Activated CD4-positive, alpha-beta T cell treated with anti-CD3 and anti-CD28 coated beads, Interleukin-10, Interleukin-2, amounts not matched to agents 100 ng/mL and 50 ng/mL, durations not matched to agents 16 hours and 8 hours (primary cell): ENCODE measurements around the gene PLEK2.
"Not testable (repeated sequence)": the region's sequence is repeated elsewhere in the genome, so short reads cannot be mapped to it uniquely, and the experiment has no call there.

Experiments used
- DNase-seq: peaks from one replicate; pipeline ENCODE4 v3.0.0-alpha.2; 2020

The PLEK2 gene

DNA sequence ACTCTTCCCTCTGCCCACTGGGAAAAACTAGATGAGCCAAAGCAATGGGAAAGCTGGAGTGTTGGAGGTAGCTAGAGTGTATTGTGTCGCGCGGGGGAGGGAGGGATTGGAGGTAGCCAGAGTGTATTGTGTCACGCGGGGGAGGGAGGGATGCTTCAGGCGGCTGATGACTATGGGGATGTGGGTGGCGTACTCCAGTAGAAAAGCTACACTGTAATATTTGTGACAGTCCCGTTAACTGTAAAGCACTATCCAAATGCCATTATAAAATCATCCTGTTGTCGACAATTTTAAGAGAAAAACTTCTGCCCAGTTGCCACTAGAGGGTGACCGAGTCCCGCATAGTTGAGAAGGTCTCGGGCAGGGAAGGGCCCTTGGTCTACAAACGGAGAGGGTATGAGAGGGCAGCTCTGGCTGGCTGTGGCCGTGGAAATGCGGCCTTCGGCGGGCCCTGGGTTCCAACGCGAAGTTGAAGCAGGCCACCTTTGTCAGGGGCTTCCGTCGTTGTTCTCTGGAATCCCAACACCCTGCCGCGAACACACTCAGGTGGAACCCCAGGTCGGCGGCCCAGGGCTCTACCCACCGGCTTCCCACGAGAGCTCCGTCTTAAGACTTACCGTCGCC is 15.1 kb upstream of the PLEK2 start:
- DNase-seq = peak; percentile 80

DNA sequence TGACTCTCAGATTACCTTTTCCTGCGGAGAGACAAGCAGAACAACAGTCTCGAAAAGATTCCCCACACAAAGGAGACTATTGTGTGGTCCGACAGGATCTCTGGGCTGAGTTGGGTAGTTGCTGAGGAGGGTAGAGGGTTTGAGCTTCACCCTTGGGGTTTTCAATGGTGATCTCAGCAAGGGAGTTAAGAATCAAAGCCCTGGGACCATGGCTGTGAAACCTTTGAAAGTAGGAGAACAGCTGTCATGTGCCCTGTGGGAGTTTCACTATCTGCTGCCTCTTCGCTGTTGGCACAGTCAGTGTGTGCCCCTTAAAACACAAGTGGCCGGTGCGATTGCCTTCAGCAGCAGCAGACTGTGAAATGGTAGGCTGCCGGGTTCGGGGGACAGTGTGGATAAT is 14.2 kb upstream of the PLEK2 start:
- no peak for DNase-seq

DNA sequence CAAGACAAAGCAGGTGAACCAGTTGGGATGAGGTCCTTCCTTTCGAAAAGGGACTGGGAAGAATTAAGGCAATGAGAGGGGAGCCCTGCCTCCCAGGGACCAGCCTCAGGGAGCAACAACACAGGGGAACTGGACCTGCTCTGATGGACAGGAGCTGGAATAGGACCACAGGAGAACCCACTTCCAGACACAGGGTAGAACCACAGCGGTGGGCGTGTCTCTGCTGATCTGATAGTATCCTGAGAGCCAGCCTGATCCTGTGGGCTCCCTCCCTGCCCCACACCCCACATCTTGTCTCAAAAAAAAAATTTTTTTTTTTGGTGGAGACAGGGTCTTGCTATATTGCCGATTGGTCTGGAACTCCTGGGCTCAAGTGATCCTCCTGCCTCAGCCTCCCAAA is 13.6 kb upstream of the PLEK2 start:
- DNase-seq = no peak

DNA sequence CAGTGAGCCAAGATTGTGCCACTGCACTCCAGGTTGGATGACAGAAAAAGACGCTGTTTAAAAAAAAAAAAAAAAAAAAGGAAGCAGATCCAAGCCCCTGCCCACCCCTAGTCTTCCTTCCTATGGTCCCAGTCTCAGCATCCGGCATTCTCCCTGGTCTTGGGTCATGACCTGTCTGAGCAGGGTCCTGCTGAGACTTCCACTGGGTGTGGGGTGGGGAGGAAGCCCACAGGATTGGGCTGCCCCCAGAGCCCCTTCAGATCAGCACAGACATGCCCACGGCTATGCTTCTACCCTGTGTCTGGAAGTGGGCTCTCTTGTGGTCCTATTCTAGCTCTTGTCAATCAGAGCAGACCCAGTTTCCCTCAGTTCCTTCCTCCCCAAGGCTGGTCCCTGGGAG is 12.6 kb upstream of the PLEK2 start:
- no peak for DNase-seq

DNA sequence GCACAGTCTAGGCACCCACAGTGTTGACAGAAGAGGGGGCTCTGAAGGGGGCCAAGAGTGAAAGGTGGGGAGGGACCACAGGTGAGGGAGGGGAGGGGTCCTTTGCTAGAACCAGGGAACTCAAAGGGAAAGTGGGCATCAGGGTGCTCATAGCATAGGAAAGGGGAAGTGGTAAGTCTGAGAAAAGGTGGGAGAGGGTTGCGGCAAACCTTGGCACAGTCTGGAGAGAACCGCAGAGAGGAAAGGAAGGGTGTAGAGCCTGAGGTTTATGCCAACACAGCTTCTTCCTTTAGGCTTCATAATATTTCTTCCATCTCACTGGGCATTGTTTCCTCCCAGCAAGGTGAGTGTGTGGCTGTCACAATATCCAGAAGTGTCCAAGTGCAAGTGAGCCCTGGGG is 11.5 kb upstream of the PLEK2 start:
- no peak for DNase-seq

DNA sequence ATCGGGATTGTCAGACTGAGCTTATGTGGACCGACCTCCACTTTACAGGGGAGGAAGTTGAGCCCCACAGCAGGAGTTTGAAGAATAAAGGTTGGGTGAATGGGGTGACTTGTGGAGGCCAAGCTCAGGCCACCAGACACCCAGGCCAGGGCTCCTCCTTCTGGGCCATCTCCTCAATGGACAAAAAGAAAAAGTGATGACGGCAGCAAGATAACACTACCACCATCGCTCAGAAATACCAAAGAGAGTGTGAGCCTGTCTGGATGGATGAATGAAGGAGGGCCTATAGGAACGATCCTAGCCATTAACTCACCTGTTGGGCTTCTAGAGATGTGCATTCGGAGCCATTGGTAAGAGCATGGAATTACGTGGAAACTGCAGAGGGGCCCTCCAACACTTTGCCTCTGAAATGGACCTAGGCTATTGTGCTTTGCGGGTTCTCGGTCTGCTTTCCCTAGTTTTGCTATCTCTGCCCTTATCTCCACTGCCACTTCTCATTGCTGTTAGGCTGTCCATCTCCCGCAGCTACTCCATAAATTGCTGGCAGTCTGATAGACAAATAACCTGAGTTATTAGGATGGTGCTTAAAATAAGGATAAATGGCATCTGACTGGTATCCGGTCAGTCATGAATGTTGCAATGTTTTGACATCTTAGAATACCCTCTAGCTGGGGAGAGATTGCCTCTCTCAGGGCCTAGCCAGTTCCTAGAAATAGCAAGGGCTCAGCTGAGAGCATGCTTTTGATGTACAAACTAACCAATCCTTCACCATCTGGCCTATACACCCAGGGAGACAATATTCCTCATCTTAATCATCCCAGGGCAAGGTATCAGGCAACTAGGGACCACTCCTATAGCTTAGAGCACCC is 9.6 kb upstream of the PLEK2 start:
- DNase-seq = no peak

DNA sequence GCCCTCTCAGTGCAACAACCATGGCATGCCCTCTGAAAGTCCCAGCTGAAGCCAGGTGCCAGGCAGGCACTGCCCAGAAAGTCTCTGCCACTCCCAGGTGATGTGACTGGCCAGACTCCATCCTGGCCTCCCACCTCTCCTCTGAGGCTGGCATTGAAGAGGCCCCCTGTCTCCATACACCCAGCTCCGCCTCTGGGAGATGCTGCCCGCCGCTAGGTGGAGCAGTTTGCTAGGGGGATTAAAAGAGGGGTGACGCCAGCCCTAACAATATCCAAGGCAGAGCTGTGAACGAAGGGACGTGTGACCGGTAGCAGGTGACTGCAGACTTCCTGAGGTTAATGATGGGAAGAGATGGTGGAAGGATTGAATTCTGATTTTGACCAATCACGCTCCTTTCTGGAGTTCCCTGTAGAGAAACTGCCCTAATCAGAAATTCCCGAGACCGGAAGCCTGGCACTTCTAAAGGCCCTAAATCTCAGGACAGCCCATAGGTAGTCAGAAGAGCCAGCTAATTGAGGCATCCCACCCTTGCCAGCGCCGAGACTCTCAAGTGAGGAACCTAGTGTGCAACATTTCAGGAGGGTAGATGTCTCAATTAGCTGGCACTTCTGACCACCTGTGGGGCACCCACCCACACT is 8.3 kb upstream of the PLEK2 start:
- peak; percentile 49 for DNase-seq

DNA sequence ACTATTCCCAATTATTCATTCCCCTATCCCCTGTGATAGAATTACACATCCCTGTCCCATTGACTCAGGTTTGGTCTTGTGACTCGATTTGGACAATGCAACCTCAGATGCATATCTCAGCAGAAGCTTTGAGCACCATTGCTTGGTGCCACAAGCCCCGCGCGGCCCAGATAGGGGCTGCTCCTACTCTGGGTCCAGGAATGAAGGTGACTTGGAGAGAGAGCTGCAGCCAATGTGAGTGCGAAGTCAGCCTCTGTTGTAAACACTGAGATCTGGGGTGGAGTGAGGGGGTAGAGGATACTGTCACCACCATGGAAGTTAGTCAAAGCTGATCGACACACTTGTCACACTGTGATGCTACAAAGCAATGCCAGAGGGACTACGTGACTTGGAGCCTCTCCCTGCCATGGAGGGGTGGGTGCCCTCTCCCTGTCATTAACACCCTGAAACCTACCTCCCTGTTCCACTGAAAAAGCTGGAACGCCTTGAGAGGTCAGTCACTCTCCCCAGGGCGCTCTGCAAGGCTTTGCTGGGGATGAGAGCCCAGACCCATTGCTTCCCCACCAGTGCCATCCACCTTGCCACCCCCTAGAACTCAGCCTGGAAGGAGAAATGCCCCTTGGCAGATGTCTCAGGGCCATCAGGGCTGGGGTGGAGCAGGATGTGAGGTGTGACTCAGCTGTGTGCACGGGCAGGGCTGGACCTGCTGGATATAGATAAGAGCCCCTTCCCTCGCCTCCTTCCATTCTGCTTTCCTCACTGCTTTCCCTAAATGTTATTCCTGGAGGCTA is 6.6 kb upstream of the PLEK2 start:
- no peak for DNase-seq

DNA sequence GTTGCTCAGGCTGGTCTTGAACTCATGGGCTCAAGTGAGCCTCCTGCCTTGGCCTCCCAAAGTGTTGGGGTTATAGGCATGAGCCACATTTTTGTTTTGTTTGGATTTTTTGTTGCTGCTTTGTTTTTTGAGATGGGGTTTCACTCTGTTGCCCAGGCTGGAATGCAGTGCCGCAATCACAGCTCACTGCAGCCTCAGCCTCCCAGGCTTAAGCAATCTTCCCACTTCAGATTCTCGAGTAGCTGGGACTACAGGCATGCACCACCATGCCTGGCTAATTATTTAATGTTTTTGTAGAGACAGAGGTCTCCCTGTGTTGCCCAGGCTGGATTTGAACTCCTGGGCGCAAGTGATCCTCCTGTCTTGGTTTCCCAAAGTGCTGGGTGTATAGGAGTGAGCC is 5.7 kb upstream of the PLEK2 start:
- no peak for DNase-seq

DNA sequence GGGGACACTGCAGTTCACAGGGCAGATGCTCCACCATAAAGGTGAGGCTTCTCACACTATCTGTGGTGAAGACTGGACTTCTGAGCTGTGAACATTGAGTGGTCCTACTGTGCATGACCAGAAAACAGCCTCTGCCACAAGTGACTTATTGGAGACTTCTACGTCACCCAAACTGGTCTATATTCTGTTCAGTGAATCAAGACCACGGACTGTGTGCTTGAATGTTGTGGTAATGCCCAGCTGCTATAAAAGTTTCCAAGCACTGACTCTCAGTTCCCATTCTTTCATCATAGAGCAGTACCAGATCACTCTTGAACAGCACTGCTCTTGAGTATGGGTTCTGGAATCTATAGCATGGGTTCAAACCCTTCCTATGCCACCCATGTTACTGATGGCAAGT is 4.8 kb upstream of the PLEK2 start:
- no peak for DNase-seq

DNA sequence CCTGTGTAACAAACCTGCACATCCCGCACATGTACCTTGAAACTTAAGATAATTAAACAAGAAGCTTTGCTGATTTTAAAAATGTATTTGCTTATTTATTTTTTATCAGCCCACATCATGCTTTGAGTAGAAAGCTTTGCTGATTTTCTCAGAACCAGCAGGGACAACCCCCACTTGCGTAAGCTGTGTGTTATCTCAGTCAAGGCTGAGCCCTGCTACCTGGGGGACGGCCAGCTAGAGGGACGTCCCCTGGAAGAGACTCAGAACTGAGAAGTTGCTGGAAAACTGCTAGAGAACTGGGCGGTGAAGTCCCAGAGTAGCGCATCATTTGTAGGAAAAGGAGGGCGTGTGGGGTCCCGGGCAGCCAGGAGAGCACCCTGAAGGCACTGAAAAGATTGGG is 4.1 kb upstream of the PLEK2 start:
- no peak for DNase-seq

DNA sequence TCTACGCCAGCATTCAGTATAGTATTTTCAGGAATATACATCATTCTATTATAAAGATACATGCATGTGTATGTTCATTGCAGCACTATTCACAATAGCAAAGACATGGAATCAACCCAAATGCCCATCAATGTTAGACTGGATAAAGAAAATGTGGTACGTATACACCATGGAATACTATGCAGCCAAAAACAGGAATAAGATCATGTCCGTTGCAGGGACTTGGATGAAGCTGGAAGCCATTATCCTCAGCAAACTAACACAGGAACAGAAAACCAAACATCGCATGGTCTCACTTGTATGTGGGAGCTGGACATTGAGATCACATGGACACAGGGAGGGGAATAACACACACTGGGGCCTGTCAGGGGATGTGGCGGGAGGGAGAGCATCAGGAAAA is 3.6 kb upstream of the PLEK2 start:
- not testable (repeated sequence) for DNase-seq

DNA sequence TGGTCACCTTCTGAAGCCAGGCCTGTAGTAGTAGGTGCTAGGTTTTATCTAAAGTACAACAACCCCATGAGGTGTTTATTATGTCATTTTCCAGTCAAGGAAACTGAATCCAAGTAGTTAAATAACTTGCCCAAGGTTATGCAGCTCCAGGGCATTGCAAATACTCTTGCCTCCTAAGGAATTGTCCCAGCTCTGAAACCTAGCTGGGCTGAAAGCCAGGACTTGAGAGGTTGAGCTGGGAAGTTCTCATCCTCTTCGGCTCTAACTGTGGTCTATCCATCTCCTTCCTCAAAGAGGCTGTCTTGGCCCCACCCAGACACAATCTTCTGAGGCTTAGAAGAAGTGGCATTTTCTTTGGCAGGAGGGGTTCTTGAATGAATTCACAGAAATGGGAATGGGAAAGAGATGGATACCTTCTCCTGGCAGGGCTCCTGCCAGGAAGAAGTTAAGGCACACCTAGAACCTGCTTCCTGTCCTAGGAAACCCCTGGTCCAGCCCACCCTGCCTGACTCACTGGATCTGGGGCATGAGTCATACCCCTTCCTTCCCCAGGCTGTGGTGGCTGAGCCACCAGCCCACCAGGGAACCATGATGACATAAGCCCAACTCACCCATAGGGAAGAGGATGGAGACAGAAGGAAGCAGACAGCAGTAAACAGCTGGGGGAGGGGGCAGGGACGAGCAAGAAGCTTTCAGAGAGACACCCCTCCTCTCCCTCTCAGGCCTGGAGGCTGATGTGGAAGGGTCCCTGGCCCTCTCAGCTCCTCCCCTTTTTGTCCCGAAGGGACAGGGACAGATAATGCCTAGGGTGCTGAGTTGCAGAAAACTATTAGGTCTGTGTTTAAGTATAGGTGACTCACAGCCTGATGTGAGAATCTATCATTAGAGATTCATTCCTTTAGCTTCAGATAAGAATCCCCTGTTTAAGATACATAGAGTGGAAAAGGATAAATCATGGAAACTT is 2.1 kb upstream of the PLEK2 start:
- DNase-seq = peak; percentile 37

DNA sequence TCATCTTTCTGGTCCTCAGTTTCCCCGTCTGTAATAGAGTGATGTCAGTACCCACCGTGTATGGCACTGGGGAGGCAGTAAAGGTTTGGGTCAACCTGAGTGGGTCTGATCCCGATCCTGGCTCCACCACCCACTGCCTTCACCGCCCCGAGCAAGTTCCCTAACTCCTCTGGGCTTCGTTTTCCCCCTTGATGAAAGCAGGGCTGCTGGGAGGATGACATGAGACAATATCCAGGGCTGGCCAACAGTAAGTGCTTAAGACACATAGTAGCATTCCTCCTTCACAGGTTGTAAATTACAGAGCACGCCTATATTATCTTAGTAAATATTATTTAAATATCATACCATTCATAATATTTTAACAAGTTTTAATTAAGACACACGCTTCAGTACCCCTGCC is 595 bp downstream of the PLEK2 start:
- no peak for DNase-seq

DNA sequence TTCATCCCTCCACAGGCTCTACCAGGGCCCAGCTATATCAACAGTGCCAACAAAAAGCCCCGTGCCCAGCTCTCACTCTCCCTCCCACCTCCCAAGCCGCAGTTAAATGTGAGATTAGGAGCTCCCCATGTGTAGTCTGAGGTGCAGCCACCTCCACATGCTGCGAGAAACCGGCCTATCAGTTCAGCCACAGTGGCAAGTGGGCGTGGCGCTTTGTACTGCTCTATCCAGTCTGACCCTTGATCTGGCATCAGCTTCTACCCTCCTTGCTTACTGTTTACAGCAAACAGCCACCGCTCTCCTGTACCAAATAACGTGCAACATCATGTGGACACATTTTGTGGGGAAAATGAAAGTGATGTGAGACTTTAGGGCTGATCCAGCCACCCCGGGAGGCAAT is 1.7 kb downstream of the PLEK2 start:
- no peak for DNase-seq

DNA sequence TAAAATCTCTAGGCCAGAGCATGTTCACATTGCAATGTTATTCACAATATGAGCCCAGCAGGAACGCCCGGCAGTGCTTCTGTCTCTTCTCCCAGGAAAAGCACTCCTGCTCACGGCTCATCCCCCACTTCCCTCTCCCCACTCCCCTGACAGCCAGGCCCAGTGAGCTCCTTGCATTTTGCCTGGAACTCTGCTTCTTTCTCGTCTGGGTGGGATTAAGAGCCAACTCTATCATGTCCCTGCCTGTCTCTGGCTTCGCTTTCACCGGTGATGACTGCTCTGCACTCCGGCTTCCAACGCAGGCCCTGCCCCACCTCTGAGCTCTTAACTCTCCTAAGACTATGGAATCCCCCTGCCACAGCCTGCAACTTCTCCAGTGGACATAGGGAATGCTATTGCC is 2.5 kb downstream of the PLEK2 start:
- DNase-seq = no peak

DNA sequence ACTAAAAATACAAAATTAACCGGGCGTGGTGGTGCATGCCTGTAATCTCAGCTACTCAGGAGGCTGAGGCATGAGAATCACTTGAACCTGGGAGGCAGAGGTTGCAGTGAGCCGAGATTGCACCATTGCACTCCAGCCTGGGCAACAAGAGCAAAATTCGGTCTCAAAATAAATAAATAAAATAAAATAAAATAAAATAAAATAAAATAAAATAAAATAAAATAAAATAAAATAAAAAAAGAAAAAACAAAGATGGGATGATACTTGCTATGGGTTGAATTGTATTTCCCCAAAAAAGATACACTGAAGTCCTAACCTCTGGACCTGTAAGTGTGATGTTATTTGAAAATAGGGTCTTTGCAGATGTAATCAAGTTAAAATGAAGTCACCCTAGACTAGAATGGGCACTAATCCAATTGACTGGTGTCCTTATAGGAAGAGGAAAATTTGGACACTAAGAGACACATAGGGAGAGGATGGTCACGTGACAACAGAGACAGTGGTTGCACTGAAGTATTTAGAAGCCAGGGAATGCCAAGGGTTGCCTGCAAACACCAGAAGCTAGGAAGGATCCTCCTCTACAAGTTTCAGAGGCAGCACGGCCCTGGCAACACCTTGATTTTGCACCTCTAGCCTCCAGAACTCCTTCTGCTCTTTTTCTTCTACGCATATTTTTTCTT is 3.7 kb downstream of the PLEK2 start:
- not testable (repeated sequence) for DNase-seq

DNA sequence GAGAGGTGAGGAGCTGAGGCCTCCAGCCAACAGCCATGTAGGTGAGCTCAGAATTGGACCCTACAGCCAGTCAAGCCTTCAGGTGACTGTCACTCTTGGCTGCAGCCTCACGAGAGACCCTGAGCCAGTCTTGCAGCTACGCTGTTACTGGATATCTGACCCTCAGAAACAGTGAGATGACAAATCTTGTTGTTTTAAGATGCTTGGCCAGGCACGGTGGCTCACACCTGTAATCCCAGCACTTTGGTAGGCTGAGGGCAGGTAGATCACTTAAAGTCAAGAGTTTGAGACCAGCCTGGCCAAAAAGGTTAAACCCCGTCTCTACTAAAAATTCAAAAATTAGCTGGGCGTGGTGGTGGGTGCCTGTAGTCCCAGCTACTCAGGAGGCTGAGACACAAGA is 6.2 kb downstream of the PLEK2 start:
- no peak for DNase-seq

DNA sequence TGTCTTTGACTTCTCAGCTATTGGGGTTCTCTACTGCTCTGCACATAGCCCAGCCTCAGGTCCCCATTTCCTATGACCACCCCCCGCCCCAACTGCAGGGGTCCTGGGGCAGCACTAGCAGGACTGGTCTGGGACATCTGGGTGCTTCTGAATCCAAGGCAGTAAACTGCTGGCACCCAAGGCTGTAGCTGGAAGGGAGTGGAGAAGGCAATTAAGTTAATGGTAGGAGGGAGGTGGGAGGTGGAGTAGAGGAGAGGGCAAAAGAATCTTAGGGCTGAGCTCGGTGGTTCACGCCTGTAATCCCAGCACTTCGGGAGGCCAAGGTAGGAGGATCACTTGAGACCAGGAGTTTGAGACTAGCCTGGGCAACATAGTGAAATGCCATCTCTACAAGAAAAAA is 11.5 kb downstream of the PLEK2 start:
- no peak for DNase-seq

DNA sequence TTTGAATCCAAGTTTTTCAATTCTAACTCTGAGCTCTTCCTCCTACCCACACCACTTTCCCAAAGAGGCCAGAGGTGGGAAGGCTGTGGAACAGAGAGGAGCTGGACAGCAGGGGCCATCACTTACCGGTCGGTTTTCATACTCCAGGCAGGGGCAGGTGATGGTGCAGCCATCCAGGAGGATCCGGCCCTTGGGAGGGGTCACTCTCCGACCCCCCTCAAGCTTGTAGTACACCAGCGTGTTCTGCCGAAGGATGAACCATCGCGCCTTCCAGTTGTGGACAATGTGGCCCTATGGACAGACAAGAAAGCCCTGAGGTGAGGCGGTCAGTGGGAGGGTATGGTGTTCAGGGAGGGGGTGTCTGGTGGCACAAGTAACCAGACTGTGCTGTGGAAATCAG is 14.4 kb downstream of the PLEK2 start:
- no peak for DNase-seq

DNA sequence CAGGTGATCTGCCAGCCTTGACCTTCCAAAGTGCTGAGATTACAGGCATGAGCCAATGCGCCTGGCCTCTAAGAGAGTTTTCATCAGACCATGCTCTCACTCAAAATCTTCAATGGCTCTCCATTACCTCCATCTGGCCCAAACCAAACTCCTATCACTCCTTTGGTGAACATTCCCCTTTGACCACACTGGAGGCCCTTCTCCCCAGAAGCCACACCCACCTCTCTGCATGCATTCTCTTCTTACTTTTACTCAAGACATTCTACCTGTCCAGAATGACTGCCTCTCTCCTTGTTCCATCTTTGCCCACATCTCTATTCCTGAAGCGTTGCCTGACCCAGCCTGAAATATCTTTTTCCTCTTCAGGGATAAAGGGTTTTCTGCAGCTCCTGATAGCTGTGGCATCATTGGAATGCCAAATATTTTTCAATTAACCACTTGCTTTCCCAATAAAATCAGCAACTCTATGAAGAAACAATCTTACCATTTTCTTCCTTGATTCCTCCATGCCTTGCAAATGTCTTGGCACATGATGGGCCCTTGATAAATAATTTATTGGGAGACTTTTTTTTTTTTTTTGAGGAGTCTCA is 15.5 kb downstream of the PLEK2 start:
- no peak for DNase-seq
